OCI-M2 (cell line): ENCODE data around the gene RSAD2.

Experiments used
- DNase-seq: peaks from one replicate; lab custom pipeline; 2025; ENCODE audit not compliant: unreplicated experiment; lab: John Stamatoyannopoulos, UW

Gene RSAD2

DNA sequence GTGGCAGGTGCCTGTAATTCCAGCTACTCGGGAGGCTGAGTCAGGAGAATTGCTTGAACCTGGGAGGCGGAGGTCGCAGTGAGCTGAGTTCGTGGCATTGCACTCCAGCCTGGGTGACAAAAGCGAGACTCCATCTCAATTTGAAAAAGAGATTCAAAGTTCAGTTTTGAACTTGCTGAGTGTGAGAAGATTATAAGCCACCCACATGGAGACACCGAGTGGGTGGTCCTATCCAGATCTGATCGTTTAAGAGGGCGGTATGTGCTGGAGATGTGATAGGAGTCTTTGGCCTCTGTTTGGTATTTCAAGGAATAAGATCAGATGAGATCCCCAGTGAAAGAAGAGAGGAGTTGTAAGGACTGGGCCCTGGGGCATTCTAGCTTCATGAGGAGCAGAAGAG is 65.3 kb downstream of the RSAD2 start:
- DNase-seq, result no peak

- DNase-seq, result no peak
Observed at GRCh38 chr2:6943523-6943922, 65.9 kb downstream of the RSAD2 start.

DNA sequence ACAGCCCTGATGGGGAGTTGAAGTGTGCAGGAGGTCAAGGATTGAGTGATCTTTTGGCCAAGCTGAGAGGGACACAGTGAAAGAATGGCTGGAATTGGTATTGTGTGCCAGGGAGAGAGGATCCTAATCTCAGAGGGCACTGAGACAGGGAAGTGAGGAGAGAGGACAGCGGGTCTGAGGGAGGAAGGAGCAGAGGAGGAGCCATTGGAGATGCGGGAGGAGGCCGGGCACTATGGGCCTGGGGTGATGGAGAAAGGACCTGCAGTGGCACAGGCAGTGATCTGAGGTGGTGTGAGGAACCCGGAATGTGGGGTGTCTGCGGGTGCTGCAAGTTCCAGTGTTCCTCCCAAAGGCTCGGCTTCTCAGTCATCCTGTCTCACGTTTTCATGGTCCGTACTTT is 66.4 kb downstream of the RSAD2 start:
- no peak for DNase-seq

GRCh38 chr2:6944555-6944954 is 67.0 kb downstream of the RSAD2 start:
- DNase-seq, result no peak

GRCh38 chr2:6945087-6945813 is 67.7 kb downstream of the RSAD2 start:
- no peak for DNase-seq

DNA sequence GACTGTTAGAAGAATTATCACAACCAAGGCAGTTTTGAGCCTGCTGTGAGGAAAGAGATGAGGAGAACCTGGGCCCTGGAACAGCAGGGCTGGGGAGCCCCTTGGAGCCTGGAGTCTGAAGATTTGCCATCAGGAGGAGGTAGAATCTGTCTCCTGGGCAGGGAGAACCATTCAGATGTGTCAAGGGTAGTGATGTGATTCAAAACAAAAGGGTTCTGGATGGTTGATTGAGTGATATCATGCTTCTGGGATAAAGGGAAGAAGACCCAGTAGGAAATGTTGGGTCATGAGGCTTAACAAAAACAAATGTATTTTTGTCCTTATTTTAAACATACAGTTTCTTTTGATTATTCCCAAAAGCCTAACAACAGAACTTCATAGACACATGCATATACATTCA is 68.2 kb downstream of the RSAD2 start:
- DNase-seq, result no peak

GRCh38 chr2:6946722-6947121 is 69.1 kb downstream of the RSAD2 start:
- DNase-seq, result no peak
